ENCODE results near the gene SLC28A1.

- TF ChIP-seq EP300 (IDR thresholded peaks at IDR 0.05), result no peak
- TF ChIP-seq CTCF (IDR thresholded peaks at IDR 0.05), result no peak
- no peak for TF ChIP-seq POLR2A (IDR thresholded peaks at IDR 0.05)
Observed at GRCh38 chr15:84893607-84894006, 9.1 kb downstream of the SLC28A1 start.

Data from ovary (tissue), 3 donors.